GM20000 (cell line): ENCODE results near the gene KCNG2.
"Not testable (repeated sequence)": the region's sequence is repeated elsewhere in the genome, so short reads cannot be mapped to it uniquely, and the experiment has no call there.

Experiments used
- DNase-seq: peaks from one replicate; pipeline ENCODE4 v3.0.0; 2012; ENCODE audit warnings: low spot score
- TF ChIP-seq, protein P1 (sequence below): IDR thresholded peaks from 2 replicates; pipeline ENCODE4 v1.5.1; 2012; ENCODE audit warnings: mild to moderate bottlenecking, control low read depth; ENCODE audit errors: extremely low read depth, missing control alignments

The KCNG2 gene

DNA sequence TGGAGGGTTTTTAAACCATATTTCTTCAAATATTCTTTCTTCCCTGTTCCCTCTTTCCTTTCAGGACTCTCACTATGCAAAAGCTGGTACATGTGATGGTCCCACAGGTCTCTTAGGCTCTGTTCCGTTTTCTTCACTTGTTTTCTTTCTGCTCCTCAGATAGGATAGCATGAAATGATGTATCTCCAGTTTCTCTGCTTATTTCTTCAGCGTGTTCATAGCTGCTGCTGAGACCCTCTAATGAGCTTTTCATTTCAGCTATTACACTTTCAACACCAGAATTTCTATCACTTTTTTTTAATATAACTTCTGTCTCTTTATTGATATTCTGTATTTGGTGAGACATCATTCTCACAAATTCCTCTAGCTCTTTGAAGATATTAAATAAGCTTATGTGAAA lies 63.9 kb downstream of the KCNG2 start:
- TF ChIP-seq, protein P1, sequence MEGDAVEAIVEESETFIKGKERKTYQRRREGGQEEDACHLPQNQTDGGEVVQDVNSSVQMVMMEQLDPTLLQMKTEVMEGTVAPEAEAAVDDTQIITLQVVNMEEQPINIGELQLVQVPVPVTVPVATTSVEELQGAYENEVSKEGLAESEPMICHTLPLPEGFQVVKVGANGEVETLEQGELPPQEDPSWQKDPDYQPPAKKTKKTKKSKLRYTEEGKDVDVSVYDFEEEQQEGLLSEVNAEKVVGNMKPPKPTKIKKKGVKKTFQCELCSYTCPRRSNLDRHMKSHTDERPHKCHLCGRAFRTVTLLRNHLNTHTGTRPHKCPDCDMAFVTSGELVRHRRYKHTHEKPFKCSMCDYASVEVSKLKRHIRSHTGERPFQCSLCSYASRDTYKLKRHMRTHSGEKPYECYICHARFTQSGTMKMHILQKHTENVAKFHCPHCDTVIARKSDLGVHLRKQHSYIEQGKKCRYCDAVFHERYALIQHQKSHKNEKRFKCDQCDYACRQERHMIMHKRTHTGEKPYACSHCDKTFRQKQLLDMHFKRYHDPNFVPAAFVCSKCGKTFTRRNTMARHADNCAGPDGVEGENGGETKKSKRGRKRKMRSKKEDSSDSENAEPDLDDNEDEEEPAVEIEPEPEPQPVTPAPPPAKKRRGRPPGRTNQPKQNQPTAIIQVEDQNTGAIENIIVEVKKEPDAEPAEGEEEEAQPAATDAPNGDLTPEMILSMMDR, result no peak
- no peak for DNase-seq

DNA sequence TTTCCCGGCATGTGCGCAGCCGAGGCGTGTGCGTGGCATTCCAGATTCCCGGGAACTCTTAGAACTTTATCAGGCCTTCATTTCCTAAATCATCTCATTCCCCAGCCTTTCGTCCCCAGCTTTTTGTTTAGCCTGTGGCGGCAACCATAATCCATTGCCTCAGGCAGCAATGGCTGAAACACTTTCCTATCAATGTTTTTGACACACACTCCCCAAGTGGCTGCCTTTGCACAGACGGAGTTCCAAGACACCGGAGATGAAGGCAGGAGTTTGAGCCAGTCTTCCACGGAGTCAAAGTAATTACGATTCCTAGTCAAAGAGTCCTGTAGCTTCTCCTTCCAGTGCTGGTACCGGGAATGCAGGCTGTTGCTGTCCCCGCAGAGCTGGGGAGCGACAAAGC lies 64.8 kb downstream of the KCNG2 start:
- DNase-seq, result no peak
- TF ChIP-seq, protein P1, result no peak

DNA sequence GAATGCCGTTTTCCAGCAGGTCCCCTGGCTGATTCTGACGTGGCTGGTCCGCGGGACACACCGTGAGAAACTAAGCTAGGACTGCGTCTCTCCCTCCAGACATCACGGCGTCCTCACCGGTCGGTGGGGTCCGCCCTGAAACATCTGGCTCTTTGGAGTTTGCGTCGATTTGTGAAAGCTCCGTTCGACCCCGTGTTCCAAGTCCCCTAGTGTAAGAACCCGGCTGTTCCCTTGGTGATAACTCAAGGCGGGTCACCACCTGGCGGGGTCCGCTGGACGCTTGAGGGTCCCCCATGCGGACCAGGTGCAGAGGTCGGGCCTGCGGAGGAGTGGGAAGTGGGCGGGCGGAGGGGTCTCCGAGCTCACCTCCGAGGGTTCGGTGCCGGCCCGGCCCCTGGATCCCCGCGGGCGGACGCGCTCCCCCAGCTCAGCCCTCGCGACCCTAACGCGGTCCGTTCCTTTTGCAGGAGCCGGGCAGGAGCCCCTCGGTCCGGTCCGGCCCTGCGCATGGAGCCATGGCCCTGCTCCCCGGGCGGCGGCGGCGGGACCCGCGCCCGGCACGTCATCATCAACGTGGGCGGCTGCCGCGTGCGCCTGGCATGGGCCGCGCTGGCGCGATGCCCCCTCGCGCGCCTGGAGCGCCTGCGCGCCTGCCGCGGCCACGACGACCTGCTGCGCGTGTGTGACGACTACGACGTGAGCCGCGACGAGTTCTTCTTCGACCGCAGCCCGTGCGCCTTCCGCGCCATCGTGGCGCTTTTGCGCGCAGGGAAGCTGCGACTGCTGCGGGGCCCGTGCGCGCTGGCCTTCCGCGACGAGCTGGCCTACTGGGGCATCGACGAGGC lies 65.6 kb downstream of the KCNG2 start:
- no peak for DNase-seq
- TF ChIP-seq, protein P1, result no peak

DNA sequence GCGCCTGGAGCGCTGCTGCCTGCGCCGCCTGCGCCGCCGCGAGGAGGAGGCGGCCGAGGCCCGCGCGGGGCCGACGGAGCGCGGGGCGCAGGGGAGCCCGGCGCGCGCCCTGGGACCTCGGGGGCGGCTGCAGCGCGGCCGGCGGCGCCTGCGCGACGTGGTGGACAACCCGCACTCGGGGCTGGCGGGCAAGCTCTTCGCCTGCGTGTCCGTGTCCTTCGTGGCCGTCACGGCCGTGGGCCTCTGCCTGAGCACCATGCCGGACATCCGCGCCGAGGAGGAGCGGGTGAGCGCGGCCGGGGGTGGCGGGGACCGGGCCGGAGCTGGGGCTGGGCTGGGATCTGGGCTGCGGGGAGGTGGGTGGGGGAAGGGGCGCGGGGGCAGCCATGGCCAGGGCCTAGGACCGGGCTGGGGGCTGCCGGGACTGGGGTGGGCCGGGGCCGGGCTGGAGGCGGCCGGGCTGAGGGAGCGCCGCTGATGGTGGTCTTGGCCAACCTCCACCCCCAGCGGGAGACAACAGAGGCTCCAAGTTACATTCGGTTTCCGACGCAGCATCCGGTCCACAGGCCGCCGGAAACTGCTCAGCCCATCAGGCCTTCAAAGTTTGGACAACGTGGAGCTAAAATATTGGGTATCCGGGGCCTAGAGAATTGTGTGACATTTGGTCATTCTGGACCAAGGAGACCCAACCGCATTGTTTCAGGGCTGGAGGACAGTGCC lies 66.4 kb downstream of the KCNG2 start:
- DNase-seq, result no peak
- TF ChIP-seq, protein P1, result no peak

GRCh38 chr18:79864955-79865354 lies 67.2 kb downstream of the KCNG2 start:
- DNase-seq, result not testable (repeated sequence)

GRCh38 chr18:79865951-79866350 lies 68.2 kb downstream of the KCNG2 start:
- not testable (repeated sequence) for DNase-seq

GRCh38 chr18:79866889-79867574 lies 69.3 kb downstream of the KCNG2 start:
- no peak for DNase-seq
- TF ChIP-seq, protein P1, result no peak

DNA sequence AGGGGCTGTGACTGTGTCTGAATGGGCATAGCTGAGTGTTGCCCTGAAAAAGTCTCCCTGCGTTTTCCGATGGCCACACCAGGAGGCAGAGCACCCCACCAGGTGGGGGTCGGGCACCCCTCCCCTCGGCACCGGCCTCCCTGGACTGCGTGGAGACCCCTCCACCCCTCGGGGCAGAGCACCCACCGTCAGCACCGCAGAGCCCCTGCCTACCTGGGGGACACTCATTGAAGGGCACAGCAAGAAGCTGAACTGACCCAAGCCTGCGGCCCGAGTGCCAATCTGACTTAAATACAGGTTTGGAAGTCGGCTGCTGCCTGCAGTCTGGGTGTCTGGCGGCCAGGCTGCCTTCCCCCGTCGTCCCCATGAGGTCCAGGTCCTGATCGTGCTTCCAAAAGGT lies 69.9 kb downstream of the KCNG2 start:
- TF ChIP-seq, protein P1, result no peak
- no peak for DNase-seq
